Endodermal cell (in vitro differentiated cells): ENCODE measurements around the gene RAB37. TPM values are rescaled to one million over a fixed set of nuclear protein-coding genes. Genes with fewer than 3 reads are reported as not detected.

ENCODE experiments used
- DNase-seq: peaks from one replicate; pipeline ENCODE4 v3.0.0-alpha.2; 2017
- H3K27ac ChIP-seq: 2 replicates; pipeline ENCODE4 v1.5.1; 2013; ENCODE audit warnings: mild to moderate bottlenecking, low read depth, low read length, moderate library complexity
- H3K27me3 ChIP-seq: 2 replicates; pipeline ENCODE4 v1.6.1; 2013; ENCODE audit warnings: mild to moderate bottlenecking, low read length, moderate library complexity; ENCODE audit not compliant: insufficient read depth, control insufficient read depth, poor library complexity, severe bottlenecking
- H3K36me3 ChIP-seq: 2 replicates; pipeline ENCODE4 v1.7.0; 2013; ENCODE audit warnings: mild to moderate bottlenecking, low read length, moderate library complexity; ENCODE audit not compliant: control insufficient read depth, insufficient read depth
- H3K4me1 ChIP-seq: one replicate; pipeline ENCODE4 v1.7.0; 2013; ENCODE audit warnings: low read length; ENCODE audit not compliant: control insufficient read depth, insufficient read depth
- H3K4me3 ChIP-seq: 2 replicates; pipeline ENCODE4 v1.5.1; 2013; ENCODE audit warnings: mild to moderate bottlenecking, low read length, moderate library complexity
- H3K9ac ChIP-seq: 2 replicates; pipeline ENCODE4 v1.6.1; 2013; ENCODE audit warnings: mild to moderate bottlenecking, low read length, moderate library complexity; ENCODE audit not compliant: poor library complexity, severe bottlenecking; ENCODE audit errors: extremely low read depth
- H3K9me3 ChIP-seq: 2 replicates; pipeline ENCODE4 v1.6.1; 2013; ENCODE audit warnings: mild to moderate bottlenecking, low read length, moderate library complexity; ENCODE audit not compliant: control insufficient read depth
- H3K27ac Mint-ChIP-seq: 2 replicates; pipeline ENCODE4 v1.8.0; 2020; ENCODE audit warnings: mixed read lengths
- H3K27me3 Mint-ChIP-seq: 2 replicates; pipeline ENCODE4 v1.8.0; 2021; ENCODE audit warnings: mild to moderate bottlenecking, mixed read lengths; ENCODE audit not compliant: insufficient read depth
- H3K36me3 Mint-ChIP-seq: 2 replicates; pipeline ENCODE4 v1.8.0; 2020; ENCODE audit warnings: low read depth, mixed read lengths
- H3K4me1 Mint-ChIP-seq: 2 replicates; pipeline ENCODE4 v1.8.0; 2020; ENCODE audit warnings: mixed read lengths
- H3K4me3 Mint-ChIP-seq: 2 replicates; pipeline ENCODE4 v1.8.0; 2020; ENCODE audit warnings: mild to moderate bottlenecking, moderate library complexity, mixed read lengths
- H3K9me3 Mint-ChIP-seq: 2 replicates; pipeline ENCODE4 v1.8.0; 2020; ENCODE audit warnings: mild to moderate bottlenecking, mixed read lengths
- CTCF ChIP-seq: fragments of 200-600 bp; sonication (generic); conservative IDR thresholded peaks from 2 replicates; pipeline ENCODE4 v1.5.0; 2021; ENCODE audit warnings: antibody characterized with exemption, mild to moderate bottlenecking
- WGBS, 2 experiments: methylation state at CpG; one replicate each; pipeline versions ENCODE4 v1.1.5 to v1.1.7; 2013; ENCODE audit warnings: missing lambda C conversion rate in 2 of 2, mixed read lengths in 1 of 2; ENCODE audit not compliant: insufficient coverage in 1 of 2, insufficient read length in 1 of 2; 5-methylcytosine and 5-hydroxymethylcytosine counted together
- total RNA-seq, 2 donors: library from RNA; stranded (reverse); fragmentation: NEBNext Ultra II Directional in 1 of 2; extraction: Animal tissue kit (Norgen Biotek cat#: 25700) in 1 of 2; gene quantifications; 2 replicates in 1 of 2; 3 replicates in 1 of 2; pipeline ENCODE4 v1.2.1, GENCODE V29; 2021

RAB37 gene
- total RNA-seq, 2 donors from 2014 or later = 6.8 to 8.4 TPM

DNA sequence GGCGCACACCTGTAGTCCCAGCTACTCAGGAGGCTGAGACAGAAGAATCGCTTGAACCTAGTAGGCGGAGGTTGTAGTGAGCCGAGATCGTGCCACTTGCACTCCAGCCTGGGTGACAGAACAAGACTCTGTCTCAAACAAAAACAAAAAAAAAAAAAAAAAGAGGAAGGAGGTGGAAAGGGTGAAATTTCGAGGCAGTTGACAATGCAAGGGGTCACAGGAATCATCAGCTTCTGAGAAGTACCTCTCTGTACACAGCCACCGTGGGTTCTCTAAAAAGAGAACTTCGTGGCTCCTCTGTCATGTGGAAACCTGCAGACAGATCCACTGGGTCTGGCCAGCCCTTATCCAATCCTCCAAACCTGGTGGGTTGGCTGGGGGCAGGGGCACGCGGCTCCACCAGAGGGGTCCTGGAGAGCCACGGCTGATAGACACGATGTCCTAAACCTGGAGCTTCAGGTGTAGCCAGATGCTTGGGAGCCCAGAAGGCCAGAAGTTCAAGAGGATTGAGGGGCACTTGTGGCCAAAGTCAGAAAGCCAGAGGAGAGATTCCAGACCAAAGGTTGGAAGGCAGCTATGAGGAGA, 23.8 kb upstream of the RAB37 start:
- H3K27me3 ChIP-seq = no peaks in the 10 kb centered on the region
- H3K4me3 ChIP-seq = no peak overlapping the region
- no peaks in the 10 kb centered on the region for H3K4me1 ChIP-seq
- Mint-ChIP-seq H3K4me1 (no peaks in the 10 kb centered on the region), H3K27ac (no peak overlapping the region), H3K27me3 (peaks cover 5% of the 10 kb centered on the region), H3K9me3 (no peaks in the 10 kb centered on the region), H3K36me3 (no peaks in the 10 kb centered on the region), H3K4me3 (no peak overlapping the region)
- no peaks in the 10 kb centered on the region for H3K36me3 ChIP-seq
- no peak overlapping the region for H3K9ac ChIP-seq
- no peak overlapping the region for H3K27ac ChIP-seq
- no peak for TF ChIP-seq CTCF
- no peaks in the 10 kb centered on the region for H3K9me3 ChIP-seq
- WGBS, 2 experiments = 83 to 93% methylated on average over 6 to 11 of the region's 12 CpGs
- DNase-seq = no peak

- Mint-ChIP-seq H3K4me3 (no peak overlapping the region), H3K36me3 (no peaks in the 10 kb centered on the region), H3K27ac (no peak overlapping the region), H3K4me1 (no peaks in the 10 kb centered on the region), H3K9me3 (no peaks in the 10 kb centered on the region), H3K27me3 (peaks cover 5% of the 10 kb centered on the region)
- no peak for DNase-seq
- Histone ChIP-seq H3K9me3 (no peaks in the 10 kb centered on the region), H3K36me3 (no peaks in the 10 kb centered on the region), H3K27ac (no peak overlapping the region), H3K27me3 (no peaks in the 10 kb centered on the region), H3K9ac (no peak overlapping the region), H3K4me1 (no peaks in the 10 kb centered on the region), H3K4me3 (no peak overlapping the region)
- TF ChIP-seq CTCF = no peak
- 69 to 73% methylated on average over 3 to 4 of the region's 4 CpGs for WGBS, 2 experiments
These were observed 21.9 kb upstream of the RAB37 start for GRCh38 chr17:74715144-74715543.

DNA sequence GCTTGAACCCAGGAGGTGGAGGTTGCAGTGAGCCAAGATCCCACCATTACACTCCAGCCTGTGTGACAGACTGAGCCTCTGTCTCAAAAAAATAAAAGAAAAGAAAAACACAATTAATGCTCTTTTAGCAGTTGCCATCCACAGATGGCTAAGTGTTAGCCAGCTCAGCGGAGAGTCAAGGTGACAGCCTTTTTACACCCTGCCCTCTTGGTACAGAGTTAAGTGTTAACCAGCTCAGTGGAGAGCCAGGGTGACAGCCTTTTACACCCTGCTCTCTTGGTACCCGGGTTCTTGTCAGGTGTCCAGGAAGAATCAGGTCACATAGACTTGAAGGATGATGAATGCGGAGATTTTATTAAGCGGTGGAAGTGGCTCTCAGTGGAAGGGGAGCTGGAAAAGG, 16.6 kb upstream of the RAB37 start:
- H3K36me3 Mint-ChIP-seq = no peaks in the 10 kb centered on the region
- Histone ChIP-seq H3K9me3 (no peaks in the 10 kb centered on the region), H3K27me3 (no peaks in the 10 kb centered on the region), H3K9ac (no peak overlapping the region), H3K4me1 (no peaks in the 10 kb centered on the region), H3K27ac (no peak overlapping the region), H3K36me3 (no peaks in the 10 kb centered on the region), H3K4me3 (no peak overlapping the region)
- no peak for DNase-seq
- no peaks in the 10 kb centered on the region for H3K4me1 Mint-ChIP-seq
- H3K9me3 Mint-ChIP-seq = no peaks in the 10 kb centered on the region
- no peak overlapping the region for H3K27ac Mint-ChIP-seq
- TF ChIP-seq CTCF = no peak
- H3K27me3 Mint-ChIP-seq = peaks cover 12% of the 10 kb centered on the region
- WGBS, 2 experiments = 94 to 97% methylated on average over 3 to 4 of the region's 4 CpGs
- H3K4me3 Mint-ChIP-seq = no peak overlapping the region
